SH-SY5Y (cell line): Measurements from ENCODE around the gene SEZ6L2.

Experiments used
- GATA2 ChIP-seq: IDR thresholded peaks from 2 replicates; pipeline ENCODE4 v1.6.1; 2011; ENCODE audit warnings: mild to moderate bottlenecking, low read depth, low read length
- GATA3 ChIP-seq: IDR thresholded peaks from 2 replicates; pipeline ENCODE4 v1.6.1; 2011; ENCODE audit warnings: low read depth, mild to moderate bottlenecking, low read length, moderate library complexity

SEZ6L2 gene

DNA sequence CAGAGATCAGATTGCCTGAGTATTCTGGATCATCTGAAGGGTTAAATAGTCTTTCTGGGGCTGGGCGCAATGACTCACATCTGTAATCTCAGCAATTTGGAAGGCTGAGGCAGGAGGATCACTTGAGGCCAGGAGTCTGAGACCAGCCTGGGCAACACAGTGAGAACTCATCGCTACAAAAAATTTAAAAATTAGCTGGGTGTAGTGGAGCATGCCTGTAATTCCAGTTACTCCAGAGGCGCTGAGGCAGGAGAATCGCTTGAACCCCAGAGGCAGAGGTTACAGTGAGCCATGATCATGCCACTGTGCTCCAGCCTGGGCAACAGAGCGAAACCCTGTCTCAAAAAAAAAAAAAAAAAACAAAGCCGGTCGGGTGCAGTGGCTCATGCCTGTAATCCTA, 63.4 kb downstream of the SEZ6L2 start:
- TF ChIP-seq GATA2 (no peak), GATA3 (no peak)

DNA sequence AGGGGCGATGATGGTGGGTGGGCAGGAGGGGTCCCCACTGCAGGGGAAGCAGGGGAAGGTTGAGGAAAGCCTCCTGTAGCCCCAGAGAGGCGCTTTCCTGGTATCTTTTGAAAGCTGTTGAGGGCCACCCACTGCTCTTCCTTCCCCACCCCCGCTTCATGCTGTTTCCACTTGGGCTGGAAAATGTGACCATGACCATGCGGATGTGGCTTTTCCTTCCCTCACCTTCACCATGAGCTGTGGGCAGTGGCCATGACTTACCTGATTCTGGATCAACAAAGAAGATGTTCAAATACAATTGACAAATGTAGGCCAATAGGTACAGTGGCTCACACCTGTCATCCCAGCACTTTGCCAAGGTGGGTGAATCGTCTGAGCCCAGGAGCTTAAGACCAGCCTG, 65.3 kb downstream of the SEZ6L2 start:
- TF ChIP-seq GATA3 (no peak), GATA2 (no peak)

- TF ChIP-seq GATA2: no peak
- TF ChIP-seq GATA3: no peak
These were observed 67.9 kb downstream of the SEZ6L2 start for GRCh38 chr16:29831490-29831889.

DNA sequence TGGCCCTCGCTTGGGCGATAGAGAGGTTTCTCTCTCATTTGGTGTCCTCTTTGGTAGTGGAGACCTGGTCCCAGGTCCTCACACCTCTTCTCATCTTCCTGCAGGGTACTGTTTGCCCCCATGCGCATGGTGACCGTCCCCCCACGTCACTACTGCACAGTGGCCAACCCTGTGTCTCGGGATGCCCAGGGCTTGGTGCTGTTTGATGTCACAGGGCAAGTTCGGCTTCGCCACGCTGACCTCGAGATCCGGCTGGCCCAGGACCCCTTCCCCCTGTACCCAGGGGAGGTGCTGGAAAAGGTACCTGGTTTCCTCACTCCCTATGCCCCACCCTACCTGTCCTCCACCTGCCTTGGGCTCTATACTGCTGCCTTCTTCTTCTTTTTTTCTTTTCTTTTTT, 68.6 kb downstream of the SEZ6L2 start:
- TF ChIP-seq GATA2: no peak
- no peak for TF ChIP-seq GATA3

GRCh38 chr16:29826342-29826695, 73.0 kb downstream of the SEZ6L2 start:
- TF ChIP-seq GATA2: no peak
- TF ChIP-seq GATA3: no peak

DNA sequence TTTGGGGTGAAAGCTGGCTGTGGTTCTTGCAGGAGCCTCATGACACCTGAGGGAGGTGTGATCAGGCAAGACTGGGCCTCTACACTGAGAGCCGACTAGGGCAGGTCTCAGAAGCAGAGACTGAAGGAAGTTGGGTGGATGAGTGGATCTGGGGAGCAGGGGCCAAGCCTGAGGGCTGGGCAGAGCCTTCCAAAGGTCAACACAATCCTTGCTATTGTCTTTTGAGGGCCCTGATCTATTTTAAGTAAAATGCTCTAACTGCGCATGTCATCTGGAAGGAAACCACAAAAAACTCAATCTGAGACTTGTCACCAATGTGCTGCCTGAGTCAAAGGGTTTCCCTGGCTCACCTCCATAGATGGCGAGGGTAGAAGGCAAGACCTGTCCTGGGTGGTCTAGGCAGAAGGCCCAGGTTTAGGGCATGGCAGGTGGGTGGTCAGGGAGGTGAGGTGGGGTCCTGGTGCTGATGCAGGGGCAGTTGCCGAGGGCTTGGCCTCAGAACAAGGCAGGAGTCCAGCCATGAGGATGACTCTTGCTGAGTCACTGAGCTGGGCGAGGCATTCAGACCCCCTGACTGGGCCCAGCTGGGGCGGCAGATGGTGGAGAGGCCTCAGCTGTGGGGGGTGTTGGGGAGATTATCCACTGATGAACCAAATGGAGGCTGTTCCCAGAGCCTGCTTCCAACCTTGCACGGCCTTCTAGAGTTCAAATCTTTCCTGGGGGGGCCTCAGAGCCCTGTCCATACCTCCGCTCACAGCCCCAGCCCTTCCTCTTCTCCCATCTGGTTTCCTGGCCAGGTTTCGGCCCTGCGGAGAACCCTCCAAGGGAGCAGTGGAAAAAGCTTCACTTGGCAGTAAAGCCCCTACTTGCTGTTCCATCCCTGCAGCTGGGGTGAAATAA, 74.0 kb downstream of the SEZ6L2 start:
- TF ChIP-seq GATA3 (no peak), GATA2 (no peak)

- TF ChIP-seq GATA3 (no peak), GATA2 (no peak)
These were observed 74.7 kb downstream of the SEZ6L2 start for GRCh38 chr16:29824589-29825144.

GRCh38 chr16:29821643-29822115, 77.7 kb downstream of the SEZ6L2 start:
- TF ChIP-seq GATA3 (no peak), GATA2 (no peak)
